ENCODE data around the gene CYBB. TPM values are rescaled to one million over a fixed set of nuclear protein-coding genes. Genes with fewer than 3 reads are reported as not detected.

The CYBB gene
- total RNA-seq, 4 donors from 2014 or later: 10.2 to 36.7 (median 21.8) TPM

- no peak overlapping the region for H3K27ac ChIP-seq
- no peaks in the 10 kb centered on the region for H3K9me3 ChIP-seq
- H3K4me3 ChIP-seq: no peak overlapping the region
- TF ChIP-seq CTCF (IDR thresholded peaks at IDR 0.05) (no peak), POLR2A (IDR thresholded peaks at IDR 0.05) (no peak)
- DNase-seq: no peak
- no peaks in the 10 kb centered on the region for H3K4me1 ChIP-seq
- H3K27me3 ChIP-seq: peaks cover 0 to 8% of the 10 kb centered on the region in 2 donors
- H3K36me3 ChIP-seq: no peaks in the 10 kb centered on the region
- intact Hi-C loops (cut with DNase I; ENCODE audit: low total_unique reads): no loop called here
Measured at GRCh38 chrX:37776283-37776986, 3.4 kb upstream of the CYBB start.

DNA sequence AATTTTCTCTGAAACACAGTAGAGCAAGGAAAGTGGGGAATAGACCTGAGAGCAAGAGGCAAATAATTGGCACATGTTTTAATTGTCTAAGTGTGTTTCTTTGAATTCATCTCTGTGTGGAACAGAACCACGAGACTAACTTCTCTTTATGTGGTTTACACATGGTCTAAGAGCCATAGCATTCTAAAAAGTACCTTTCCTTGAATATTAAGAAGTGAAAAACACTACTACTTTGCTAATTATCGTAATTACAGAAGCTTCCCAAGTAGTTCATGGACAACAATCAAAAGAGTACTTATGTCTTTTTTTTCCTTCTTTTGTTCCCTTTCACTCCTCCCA is 2.9 kb upstream of the CYBB start:
- Histone ChIP-seq H3K27ac (no peak overlapping the region), H3K4me1 (no peaks in the 10 kb centered on the region), H3K9me3 (no peaks in the 10 kb centered on the region), H3K36me3 (no peaks in the 10 kb centered on the region), H3K4me3 (no peak overlapping the region), H3K27me3 (peaks cover 0 to 8% of the 10 kb centered on the region in 2 donors)
- intact Hi-C loops (cut with DNase I; ENCODE audit: low total_unique reads): no loop called here
- TF ChIP-seq CTCF (IDR thresholded peaks at IDR 0.05) (no peak), POLR2A (IDR thresholded peaks at IDR 0.05) (no peak)
- no peak for DNase-seq

DNA sequence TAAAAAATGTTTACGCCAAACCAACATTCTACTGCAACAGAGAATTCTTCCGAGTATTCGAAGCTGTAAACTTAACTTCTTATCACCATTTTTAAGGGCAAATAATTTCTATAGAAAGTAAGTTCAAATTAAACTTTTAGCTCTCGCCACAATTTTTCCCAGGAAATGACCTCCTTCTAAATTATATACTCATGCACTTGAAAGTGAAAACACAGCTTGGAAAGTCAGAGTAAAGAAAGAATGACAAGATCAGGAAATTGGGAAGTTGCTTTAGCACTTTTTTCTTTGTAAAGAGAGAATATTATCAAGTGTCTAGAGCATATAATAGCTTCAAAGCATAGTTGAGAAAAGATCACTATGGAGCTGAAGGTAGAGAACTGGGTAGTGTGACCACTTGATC is 1.2 kb downstream of the CYBB start:
- Histone ChIP-seq H3K4me3 (no peak overlapping the region), H3K27me3 (peaks cover 0 to 8% of the 10 kb centered on the region in 2 donors)
- TF ChIP-seq CTCF (IDR thresholded peaks at IDR 0.05) (no peak), POLR2A (IDR thresholded peaks at IDR 0.05) (no peak)

GRCh38 chrX:37781814-37782213 is 2.0 kb downstream of the CYBB start:
- Histone ChIP-seq H3K4me3 (no peak overlapping the region), H3K36me3 (no peaks in the 10 kb centered on the region), H3K4me1 (no peaks in the 10 kb centered on the region), H3K9me3 (no peaks in the 10 kb centered on the region), H3K27ac (no peak overlapping the region), H3K27me3 (peaks cover 0 to 8% of the 10 kb centered on the region in 2 donors)
- DNase-seq: no peak
- no peak for TF ChIP-seq POLR2A (IDR thresholded peaks at IDR 0.05)
- no peak for TF ChIP-seq CTCF (IDR thresholded peaks at IDR 0.05)
- intact Hi-C loops (cut with DNase I; ENCODE audit: low total_unique reads): no loop called here

More for the DNA sequence above, 1.2 kb downstream of the CYBB start:
- Histone ChIP-seq H3K36me3 (no peaks in the 10 kb centered on the region), H3K4me1 (no peaks in the 10 kb centered on the region), H3K27ac (no peak overlapping the region), H3K9me3 (no peaks in the 10 kb centered on the region)
- DNase-seq: no peak
- intact Hi-C loops (cut with DNase I; ENCODE audit: low total_unique reads): no loop called here

DNA sequence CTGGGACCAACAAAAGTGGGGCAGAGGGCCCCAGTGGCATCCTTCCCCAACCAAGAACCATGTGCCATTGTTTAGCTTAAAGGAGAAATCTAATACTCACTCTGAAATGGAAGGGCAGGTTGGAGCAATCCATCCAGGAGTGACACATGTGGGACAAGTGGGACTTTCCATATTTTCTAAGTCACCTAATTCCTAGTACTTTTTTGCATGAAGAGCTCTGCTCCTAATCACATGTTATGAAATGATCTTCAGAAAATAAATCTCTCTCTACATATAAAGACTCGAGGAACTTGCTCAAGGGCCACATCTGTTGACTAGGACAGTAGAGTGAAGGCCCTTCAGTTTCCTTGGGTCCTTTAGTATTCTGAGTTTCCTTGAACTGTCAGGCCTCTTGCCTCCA is 2.5 kb downstream of the CYBB start:
- Histone ChIP-seq H3K4me3 (no peak overlapping the region), H3K36me3 (no peaks in the 10 kb centered on the region), H3K27me3 (peaks cover 0 to 8% of the 10 kb centered on the region in 2 donors), H3K9me3 (no peaks in the 10 kb centered on the region), H3K4me1 (no peaks in the 10 kb centered on the region), H3K27ac (no peak overlapping the region)
- no peak for DNase-seq
- TF ChIP-seq CTCF (IDR thresholded peaks at IDR 0.05) (no peak), POLR2A (IDR thresholded peaks at IDR 0.05) (no peak)
- intact Hi-C loops (cut with DNase I; ENCODE audit: low total_unique reads): no loop called here

Measured in uterus (tissue), 4 donors.